D341Med (cell line): ENCODE results near the gene FOLR2.
"Not testable (repeated sequence)": the region's sequence is repeated elsewhere in the genome, so short reads cannot be mapped to it uniquely, and the experiment has no call there.

Experiments used
- DNase-seq: peaks from one replicate; pipeline ENCODE4 v3.0.0; 2012; ENCODE audit warnings: low spot score

Gene FOLR2

GRCh38 chr11:72216638-72217037 is at the start of gene FOLR2:
FOLR2 (plus strand) TSS chr11:72216794; CDS start chr11:72218585, 1,791 bp downstream.
- no peak for DNase-seq

GRCh38 chr11:72169046-72169555 is 47.5 kb upstream of the FOLR2 start:
- not testable (repeated sequence) for DNase-seq

DNA sequence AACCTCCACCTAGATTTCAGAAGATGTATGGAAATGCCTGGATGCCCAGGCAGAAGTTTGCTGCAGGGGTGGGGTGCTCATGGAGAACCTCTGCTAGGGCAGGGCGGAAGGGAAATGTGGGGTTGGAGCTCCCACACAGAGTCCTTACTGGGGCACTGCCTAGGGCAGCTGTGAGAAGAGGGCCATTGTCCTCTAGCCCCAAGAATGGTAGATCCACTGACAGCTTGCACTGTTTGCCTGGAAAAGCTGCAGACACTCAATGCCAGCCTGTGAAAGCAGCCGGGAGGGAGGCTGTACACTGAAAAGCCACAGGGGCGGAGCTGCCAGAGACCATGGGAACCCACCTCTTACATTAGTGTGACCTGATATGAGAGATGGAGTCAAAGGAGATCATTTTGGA is 46.8 kb upstream of the FOLR2 start:
- not testable (repeated sequence) for DNase-seq

- DNase-seq, result not testable (repeated sequence)
Observed at GRCh38 chr11:72172043-72172442, 44.6 kb upstream of the FOLR2 start.

- DNase-seq, result no peak
Observed at GRCh38 chr11:72173291-72173690, 43.3 kb upstream of the FOLR2 start.

DNA sequence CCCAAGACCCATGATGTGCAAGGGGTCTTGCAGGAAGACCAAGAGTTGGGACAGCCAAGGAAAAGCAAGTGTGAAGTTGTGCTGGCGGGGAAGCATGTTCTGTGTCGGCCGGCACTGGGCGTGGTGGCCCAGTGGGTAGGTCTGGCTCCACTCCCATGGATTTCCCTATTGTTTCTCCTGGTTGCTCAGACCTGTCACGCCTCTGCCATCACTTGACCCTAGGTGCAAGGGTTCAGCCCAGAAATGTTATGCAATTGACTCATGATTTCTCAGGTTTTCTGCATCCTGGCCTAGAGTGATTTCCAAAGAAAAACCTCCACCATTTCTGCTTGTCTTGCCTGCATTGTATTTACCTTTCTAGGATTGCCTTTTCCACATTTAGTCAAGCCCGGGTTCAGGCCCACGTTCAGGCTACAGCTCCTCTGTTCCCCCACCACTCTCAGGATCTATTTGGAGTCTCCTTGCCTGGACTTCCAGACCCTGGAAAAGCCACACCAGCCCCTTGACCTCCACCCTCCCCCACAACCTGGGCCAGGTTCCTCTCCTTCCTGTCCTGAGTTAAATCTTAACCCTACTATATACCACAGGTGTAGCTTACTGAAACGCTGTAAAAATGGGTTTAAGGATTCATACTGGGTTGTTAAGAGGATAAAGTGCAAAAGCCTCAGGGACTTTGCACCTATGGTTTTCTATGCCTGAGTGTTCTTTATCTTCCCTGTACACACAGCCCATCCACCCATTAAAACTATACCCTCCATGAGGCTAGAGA is 42.1 kb upstream of the FOLR2 start:
- no peak for DNase-seq

- DNase-seq, result no peak
Observed at GRCh38 chr11:72177656-72178055, 38.9 kb upstream of the FOLR2 start.

DNA sequence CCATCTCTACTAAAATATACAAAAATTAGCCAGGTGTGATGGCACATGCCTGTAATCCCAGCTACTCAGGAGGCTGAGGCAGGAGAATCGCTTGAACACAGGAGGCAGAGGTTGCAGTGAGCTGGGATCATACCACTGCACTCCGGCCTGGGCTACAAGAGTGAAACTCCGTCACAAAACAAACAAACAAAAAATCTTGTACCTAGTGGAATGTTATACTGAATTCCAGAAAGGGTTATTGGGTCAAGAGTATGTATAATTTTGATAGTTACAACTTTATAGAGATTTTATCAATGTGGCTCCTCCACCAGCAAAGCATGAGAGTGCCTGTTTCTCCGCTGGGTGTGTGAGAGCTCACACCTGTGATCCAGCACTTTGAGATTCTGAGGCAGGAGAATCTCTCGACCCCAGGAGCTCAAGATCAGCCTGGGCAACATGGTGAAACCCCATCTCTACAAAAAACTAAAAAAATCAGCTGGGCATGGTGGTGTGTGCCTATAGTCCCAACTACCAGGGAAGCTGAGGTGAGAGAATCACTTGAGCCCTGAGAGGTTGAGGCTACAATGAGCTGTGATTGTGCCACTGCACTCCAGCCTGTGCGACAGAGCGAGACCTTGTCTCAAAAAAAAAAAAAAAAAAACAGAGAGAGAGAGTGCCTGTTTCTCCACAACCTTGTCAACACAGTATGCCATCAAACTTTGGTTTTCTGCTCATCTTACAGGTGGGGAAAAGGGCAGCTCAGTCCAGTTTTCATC is 37.4 kb upstream of the FOLR2 start:
- no peak for DNase-seq

DNA sequence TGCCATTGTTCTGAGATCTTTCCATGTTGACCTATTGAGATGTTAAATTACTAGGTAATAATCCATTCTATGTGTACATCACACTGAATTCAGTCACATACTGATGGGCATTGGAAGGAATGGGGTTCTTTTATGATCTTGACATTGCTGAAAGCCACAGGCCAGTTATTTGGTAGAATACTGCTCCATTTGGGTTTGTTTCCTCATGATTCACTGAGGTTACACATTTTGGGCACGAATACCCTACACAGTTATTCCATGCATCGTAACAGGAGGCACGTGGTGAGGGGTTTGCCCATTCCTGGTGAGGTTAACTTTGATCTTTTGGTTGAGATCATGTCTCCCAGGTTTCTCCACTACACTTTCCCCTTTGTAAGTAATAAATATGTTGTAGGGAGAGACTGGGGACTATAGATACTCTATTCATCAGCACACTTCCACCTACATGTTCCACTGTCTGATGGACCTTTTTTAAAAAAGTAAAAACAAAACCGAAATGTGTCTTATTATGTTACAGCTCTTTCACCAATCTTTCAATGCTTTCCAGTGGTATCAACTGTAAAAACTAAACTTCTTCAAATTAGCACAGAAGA is 36.7 kb upstream of the FOLR2 start:
- DNase-seq, result no peak

- DNase-seq, result not testable (repeated sequence)
Observed at GRCh38 chr11:72180892-72181552, 35.6 kb upstream of the FOLR2 start.

- DNase-seq, result not testable (repeated sequence)
Observed at GRCh38 chr11:72181553-72181958, 35.0 kb upstream of the FOLR2 start.

- DNase-seq, result no peak
Observed at GRCh38 chr11:72188267-72188666, 28.3 kb upstream of the FOLR2 start.

DNA sequence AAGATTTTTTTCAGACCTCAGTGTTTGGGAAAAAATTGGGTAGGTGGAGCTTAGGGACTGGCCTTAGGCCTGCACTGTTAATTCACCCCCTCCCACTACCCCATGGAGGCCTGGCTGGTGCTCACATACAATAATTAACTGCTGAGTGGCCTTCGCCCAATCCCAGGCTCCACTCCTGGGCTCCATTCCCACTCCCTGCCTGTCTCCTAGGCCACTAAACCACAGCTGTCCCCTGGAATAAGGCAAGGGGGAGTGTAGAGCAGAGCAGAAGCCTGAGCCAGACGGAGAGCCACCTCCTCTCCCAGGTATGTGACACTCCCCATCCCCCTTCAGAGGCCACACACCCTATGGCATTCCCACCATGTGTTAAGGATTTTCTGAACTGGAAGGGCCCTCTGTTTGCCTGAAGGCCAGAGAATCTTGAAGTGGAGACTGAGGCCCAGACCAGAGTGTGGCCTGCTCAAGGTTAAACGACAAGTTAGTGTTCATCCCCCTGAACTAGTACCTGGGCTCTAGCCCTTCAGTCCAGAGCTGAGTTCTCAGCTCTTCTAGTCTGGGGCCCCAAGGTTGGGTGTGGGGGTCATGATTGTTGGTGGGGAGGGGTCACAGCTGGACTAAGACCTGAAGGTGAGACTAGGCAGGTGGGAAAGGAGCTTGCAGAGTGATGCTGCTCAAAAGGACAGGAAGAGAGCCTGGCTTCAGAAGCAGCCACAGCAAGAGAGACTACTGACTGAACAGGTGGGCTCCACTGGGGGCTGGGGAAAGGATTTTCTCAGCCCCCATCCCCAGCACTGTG is 26.9 kb upstream of the FOLR2 start:
- no peak for DNase-seq

- DNase-seq, result no peak
Observed at GRCh38 chr11:72190631-72191071, 25.9 kb upstream of the FOLR2 start.

- no peak for DNase-seq
Observed at GRCh38 chr11:72191961-72192381, 24.6 kb upstream of the FOLR2 start, which contains the start of gene FOLR1. FOLR1 (plus strand) TSS chr11:72192140; CDS start chr11:72192174, 34 bp downstream.

- no peak for DNase-seq
Observed at GRCh38 chr11:72195518-72196270, 20.9 kb upstream of the FOLR2 start.

GRCh38 chr11:72201445-72201844 is 15.1 kb upstream of the FOLR2 start:
- DNase-seq, result not testable (repeated sequence)

DNA sequence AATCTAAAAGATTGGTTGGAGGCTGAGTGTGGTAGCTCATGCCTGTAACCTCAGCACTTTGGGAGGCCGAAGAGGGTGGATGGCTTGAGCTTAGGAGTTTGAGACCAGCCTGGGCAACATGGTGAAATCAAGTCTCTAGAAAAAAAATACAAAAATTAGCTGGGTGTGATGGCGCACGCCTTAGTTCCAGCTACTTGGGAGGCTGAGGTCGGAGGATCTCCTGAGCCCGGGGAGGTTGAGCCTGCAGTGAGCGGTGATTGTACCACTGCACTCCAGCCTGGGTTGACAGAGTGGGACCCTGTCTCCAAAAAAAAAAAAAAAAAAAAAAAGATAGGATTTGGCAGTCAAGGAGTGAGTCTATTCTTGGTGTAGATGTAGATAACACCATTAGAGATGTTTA is 14.0 kb upstream of the FOLR2 start:
- DNase-seq, result no peak

DNA sequence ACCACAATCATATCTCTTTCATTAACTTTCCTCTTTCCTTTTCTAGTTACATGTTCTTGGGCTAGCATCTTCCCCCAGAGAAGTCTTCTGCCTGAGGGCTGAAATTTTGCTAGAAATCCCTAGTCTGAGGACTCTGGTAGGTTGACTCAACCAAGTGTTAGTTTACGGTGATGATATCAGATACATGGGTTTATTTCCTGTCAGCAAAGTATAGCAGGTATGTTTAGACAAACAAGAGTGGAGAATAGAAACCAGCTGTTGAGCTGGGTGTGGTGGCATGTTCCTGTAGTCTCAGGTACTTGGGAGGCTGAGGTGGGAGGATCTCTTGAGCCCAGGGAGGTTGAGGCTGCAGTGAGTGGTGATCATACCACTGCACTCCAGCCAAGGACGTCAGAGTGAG is 13.4 kb upstream of the FOLR2 start:
- no peak for DNase-seq

DNA sequence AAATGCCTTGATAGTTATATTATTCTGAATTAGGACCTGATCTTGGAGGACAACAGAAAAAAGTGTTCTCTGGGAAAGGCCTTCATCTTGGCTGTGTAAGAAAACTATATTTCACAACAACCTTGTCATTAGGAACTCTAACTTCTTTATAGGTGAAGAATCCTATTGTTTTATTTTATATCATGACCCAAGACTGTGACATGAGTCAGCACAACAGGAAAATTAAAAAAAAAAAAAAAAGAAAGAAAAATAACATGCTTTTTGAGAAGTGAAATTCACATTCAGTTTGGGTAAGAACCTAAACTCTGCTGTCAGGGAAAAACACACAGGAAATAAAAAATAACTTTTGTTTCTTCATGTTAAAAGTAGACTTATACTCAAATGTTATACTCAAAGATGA is 11.7 kb upstream of the FOLR2 start:
- DNase-seq, result no peak
